Posterior vena cava (tissue), 2 donors: ENCODE data around the gene NKX3-2. TPM values are rescaled to one million over a fixed set of nuclear protein-coding genes. Genes with fewer than 3 reads are reported as not detected.

ENCODE experiments used
- DNase-seq: peaks from one replicate; pipeline ENCODE4 v3.0.0-alpha.2; 2020; ENCODE audit warnings: low spot score
- intact Hi-C, 2 donors: fragments of 100-400 bp; cut with DNase I; formaldehyde crosslinking; loops; one replicate each; pipeline versions ENCODE4 v1.14.1 to v1.14.2; 2022 to 2023
- total RNA-seq, 2 donors: library from RNA; stranded (reverse); fragmentation: NEBNext Ultra II Directional; extraction: Animal tissue kit (Norgen Biotek cat#: 25700); gene quantifications; one replicate each; pipeline ENCODE4 v1.2.1, GENCODE V29; 2021
- donor health status: DM: yes; HTN: yes; CAD: no.
- donor health status: DM: yes; HTN: yes; CAD: no.

The NKX3-2 gene
- total RNA-seq, 2 donors from 2014 or later = 0.19 TPM; not detected in 1

- peak; percentile 79 for DNase-seq
- intact Hi-C loops = loop anchor here (10.0 kb wide), 1 partner anchor 692 kb away; no protein-coding TSS in a partner anchor
Observed at GRCh38 chr4:13546941-13547484, 2.7 kb upstream of the NKX3-2 start.

GRCh38 chr4:13546142-13546940 is 2.0 kb upstream of the NKX3-2 start:
- DNase-seq = no peak
- intact Hi-C loops = loop anchor here (10.0 kb wide), 1 partner anchor 692 kb away; no protein-coding TSS in a partner anchor

GRCh38 chr4:13545394-13545808 is 1.1 kb upstream of the NKX3-2 start:
- DNase-seq = no peak
- intact Hi-C loops = loop anchor here (10.0 kb wide), 1 partner anchor 691 kb away; no protein-coding TSS in a partner anchor

GRCh38 chr4:13544606-13545393 is 492 bp upstream of the NKX3-2 start:
- intact Hi-C loops = loop anchor here (10.0 kb wide), 1 partner anchor 690 kb away; no protein-coding TSS in a partner anchor
- peak; percentile 90 for DNase-seq

- intact Hi-C loops = loop anchor here (10.0 kb wide), 1 partner anchor 688 kb away; no protein-coding TSS in a partner anchor
- peak; percentile 64 for DNase-seq
Observed at GRCh38 chr4:13543032-13543838, 1.1 kb downstream of the NKX3-2 start.

GRCh38 chr4:13542577-13543031 is 1.7 kb downstream of the NKX3-2 start:
- intact Hi-C loops = loop anchor here (10.0 kb wide), 1 partner anchor 688 kb away; no protein-coding TSS in a partner anchor

GRCh38 chr4:13541720-13542576 is 2.4 kb downstream of the NKX3-2 start:
- peak; percentile 78 for DNase-seq
- intact Hi-C loops = loop anchor here (10.0 kb wide), 1 partner anchor 687 kb away; no protein-coding TSS in a partner anchor

More at GRCh38 chr4:13542577-13543031, 1.7 kb downstream of the NKX3-2 start:
- no peak for DNase-seq

- intact Hi-C loops = loop anchor here (10.0 kb wide), 1 partner anchor 686 kb away; no protein-coding TSS in a partner anchor
Observed at GRCh38 chr4:13541176-13541604, 3.1 kb downstream of the NKX3-2 start.

GRCh38 chr4:13540446-13541175 is 3.7 kb downstream of the NKX3-2 start:
- intact Hi-C loops = loop anchor here (10.0 kb wide), 1 partner anchor 686 kb away; no protein-coding TSS in a partner anchor
- DNase-seq = peak; percentile 47

More at GRCh38 chr4:13541176-13541604, 3.1 kb downstream of the NKX3-2 start:
- peak; percentile 63 for DNase-seq

GRCh38 chr4:13539619-13540445 is 4.5 kb downstream of the NKX3-2 start:
- intact Hi-C loops = loop anchor here (10.0 kb wide), 1 partner anchor 685 kb away; no protein-coding TSS in a partner anchor
- peak; percentile 65 for DNase-seq

GRCh38 chr4:13539047-13539618 is 5.2 kb downstream of the NKX3-2 start:
- peak; percentile 59 for DNase-seq
- intact Hi-C loops = no loop called here

- peak; percentile 52 for DNase-seq
- intact Hi-C loops = no loop called here
Observed at GRCh38 chr4:13538427-13538973, 5.8 kb downstream of the NKX3-2 start.

- DNase-seq = peak; percentile 46
- intact Hi-C loops = no loop called here
Observed at GRCh38 chr4:13537832-13538177, 6.5 kb downstream of the NKX3-2 start.

GRCh38 chr4:13537011-13537831 is 7.1 kb downstream of the NKX3-2 start:
- intact Hi-C loops = no loop called here
- DNase-seq = peak; percentile 71

GRCh38 chr4:13536607-13537006 is 7.7 kb downstream of the NKX3-2 start:
- intact Hi-C loops = no loop called here
- no peak for DNase-seq
